ENCODE results near the gene CTTNBP2NL. TPM values are rescaled to one million over a fixed set of nuclear protein-coding genes. Genes with fewer than 3 reads are reported as not detected.
"Not testable (repeated sequence)": the region's sequence is repeated elsewhere in the genome, so short reads cannot be mapped to it uniquely, and the experiment has no call there.

CTTNBP2NL gene
- total RNA-seq, 1 donor = 32.2 TPM

DNA sequence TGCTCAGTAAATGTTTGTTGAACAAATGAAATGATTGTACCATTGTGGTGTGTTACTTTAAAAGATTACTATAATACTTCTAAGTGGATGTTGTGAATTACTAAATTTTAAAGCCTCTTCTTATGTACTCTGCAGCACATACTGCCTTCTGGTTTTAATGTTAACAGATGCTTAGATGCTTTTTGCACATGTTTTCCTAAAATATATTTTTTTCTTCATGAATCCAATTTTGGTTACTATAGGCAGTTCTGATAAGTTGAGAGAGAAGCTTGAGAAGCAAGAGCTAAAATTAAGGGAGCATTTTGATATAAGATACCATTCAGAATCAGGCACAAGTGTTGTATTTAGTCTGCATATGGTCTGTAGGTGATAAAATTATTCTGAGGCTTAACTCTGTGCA lies 21.3 kb downstream of the CTTNBP2NL start:
- no peak for TF ChIP-seq CTCF (IDR thresholded peaks at IDR 0.05; ENCODE audit: extremely low read depth, low read depth, low read length)
- Histone ChIP-seq H3K79me2 (ENCODE audit: insufficient read depth, low read length) (peaks cover 75% of the 10 kb centered on the region), H3K36me3 (ENCODE audit: insufficient read depth, low read length) (peaks cover 61% of the 10 kb centered on the region)

GRCh38 chr1:112418099-112418892 lies 22.3 kb downstream of the CTTNBP2NL start:
- TF ChIP-seq CTCF (IDR thresholded peaks at IDR 0.05; ENCODE audit: extremely low read depth, low read depth, low read length) = no peak
- peaks cover 59% of the 10 kb centered on the region for H3K36me3 ChIP-seq (ENCODE audit: insufficient read depth, low read length)
- DNase-seq (ENCODE audit: insufficient read length, low spot score, missing footprints) = no peak

More for the DNA sequence above, 21.3 kb downstream of the CTTNBP2NL start:
- peaks cover 4% of the 10 kb centered on the region for H4K20me1 ChIP-seq (ENCODE audit: insufficient read depth, low read length)
- no peak overlapping the region for H3K4me2 ChIP-seq (ENCODE audit: insufficient read depth, low read length)
- no peak for DNase-seq (ENCODE audit: insufficient read length, low spot score, missing footprints)
- H3K4me3 ChIP-seq (ENCODE audit: insufficient read depth, low read length) = no peak overlapping the region
- no peaks in the 10 kb centered on the region for H3K9me3 ChIP-seq (ENCODE audit: low read depth, low read length)
- no peaks in the 10 kb centered on the region for H3K4me1 ChIP-seq (ENCODE audit: insufficient read depth, low read length)
- H2AFZ ChIP-seq (ENCODE audit: low read length) = no peak overlapping the region
- no peaks in the 10 kb centered on the region for H3K27me3 ChIP-seq (ENCODE audit: insufficient read depth, low read length)
- no peak overlapping the region for H3K27ac ChIP-seq (ENCODE audit: low read depth, low read length)

GRCh38 chr1:112423207-112423606 lies 27.2 kb downstream of the CTTNBP2NL start:
- Histone ChIP-seq H4K20me1 (ENCODE audit: insufficient read depth, low read length) (peaks cover 10% of the 10 kb centered on the region), H3K9me3 (ENCODE audit: low read depth, low read length) (no peaks in the 10 kb centered on the region), H3K79me2 (ENCODE audit: insufficient read depth, low read length) (peaks cover 79% of the 10 kb centered on the region), H3K27me3 (ENCODE audit: insufficient read depth, low read length) (no peaks in the 10 kb centered on the region), H3K4me3 (ENCODE audit: insufficient read depth, low read length) (no peak overlapping the region), H3K27ac (ENCODE audit: low read depth, low read length) (no peak overlapping the region), H2AFZ (ENCODE audit: low read length) (no peak overlapping the region), H3K4me2 (ENCODE audit: insufficient read depth, low read length) (no peak overlapping the region), H3K36me3 (ENCODE audit: insufficient read depth, low read length) (peaks cover 31% of the 10 kb centered on the region), H3K4me1 (ENCODE audit: insufficient read depth, low read length) (no peaks in the 10 kb centered on the region)
- peak; percentile 43 for DNase-seq (ENCODE audit: insufficient read length, low spot score, missing footprints)
- no peak for TF ChIP-seq CTCF (IDR thresholded peaks at IDR 0.05; ENCODE audit: extremely low read depth, low read depth, low read length)

More at GRCh38 chr1:112418099-112418892, 22.3 kb downstream of the CTTNBP2NL start:
- Histone ChIP-seq H3K27me3 (ENCODE audit: insufficient read depth, low read length) (no peaks in the 10 kb centered on the region), H2AFZ (ENCODE audit: low read length) (no peak overlapping the region), H3K4me2 (ENCODE audit: insufficient read depth, low read length) (no peak overlapping the region), H3K27ac (ENCODE audit: low read depth, low read length) (no peak overlapping the region), H3K4me1 (ENCODE audit: insufficient read depth, low read length) (no peaks in the 10 kb centered on the region), H3K9me3 (ENCODE audit: low read depth, low read length) (no peaks in the 10 kb centered on the region), H4K20me1 (ENCODE audit: insufficient read depth, low read length) (peaks cover 4% of the 10 kb centered on the region), H3K4me3 (ENCODE audit: insufficient read depth, low read length) (no peak overlapping the region), H3K79me2 (ENCODE audit: insufficient read depth, low read length) (peaks cover 73% of the 10 kb centered on the region)

GRCh38 chr1:112423666-112424065 lies 27.7 kb downstream of the CTTNBP2NL start:
- H3K79me2 ChIP-seq (ENCODE audit: insufficient read depth, low read length) = peaks cover 77% of the 10 kb centered on the region

More at GRCh38 chr1:112423666-112424065, 27.7 kb downstream of the CTTNBP2NL start:
- H3K4me1 ChIP-seq (ENCODE audit: insufficient read depth, low read length); H2AFZ ChIP-seq (ENCODE audit: low read length); H3K4me3 ChIP-seq (ENCODE audit: insufficient read depth, low read length); H3K27ac ChIP-seq (ENCODE audit: low read depth, low read length); H3K4me2 ChIP-seq (ENCODE audit: insufficient read depth, low read length); H3K27me3 ChIP-seq (ENCODE audit: insufficient read depth, low read length); H3K9me3 ChIP-seq (ENCODE audit: low read depth, low read length); DNase-seq (ENCODE audit: insufficient read length, low spot score, missing footprints): not testable (repeated sequence)
- Histone ChIP-seq H4K20me1 (ENCODE audit: insufficient read depth, low read length) (peaks cover 10% of the 10 kb centered on the region), H3K36me3 (ENCODE audit: insufficient read depth, low read length) (peaks cover 30% of the 10 kb centered on the region)
